Upper lobe of left lung (tissue), 4 donors: ENCODE results near the gene PDE9A.

Experiments used
- CTCF ChIP-seq, 6 experiments: fragments of 450-650 bp in 4 of 6; fragments of 200-600 bp in 2 of 6; sonication (generic) in 2 of 6; IDR thresholded peaks; one replicate each; pipeline ENCODE4 v1.5.1; 2016 to 2019; ENCODE audit warnings: antibody characterized with exemption in 6 of 6
- POLR2A ChIP-seq, 4 donors: fragments of 450-650 bp; IDR thresholded peaks; one replicate each; pipeline ENCODE4 v1.5.1; 2016 to 2017; ENCODE audit warnings: antibody characterized with exemption in 4 of 4, mild to moderate bottlenecking in 2 of 4

GRCh38 chr21:42632771-42633690 is 20.4 kb upstream of the PDE9A start:
- TF ChIP-seq CTCF (IDR thresholded peaks at IDR 0.05): no peak
- no peak for TF ChIP-seq POLR2A (IDR thresholded peaks at IDR 0.05)
